Activated CD4-positive, alpha-beta T cell treated with anti-CD3 and anti-CD28 coated beads, Interleukin-2, amount 50 U/mL, for 1 hour (primary cell): ENCODE data around the gene KCNH8.
A peak's percentile ranks its signal among the peaks of the same experiment; 100 is the strongest.

Experiments
- DNase-seq: peaks from one replicate; pipeline ENCODE4 v3.0.0-alpha.2; 2020

KCNH8 gene

GRCh38 chr3:19147905-19148767, at the start of gene KCNH8:
TSS of gene KCNH8 (plus strand) at chr3:19148510. CDS start at chr3:19148720, 210 bp downstream.
- DNase-seq = peak; percentile 6

GRCh38 chr3:19102654-19103290, 45.5 kb upstream of the KCNH8 start:
- DNase-seq = peak; percentile 26

- no peak for DNase-seq
These were observed 44.8 kb upstream of the KCNH8 start for GRCh38 chr3:19103510-19103909.

- no peak for DNase-seq
These were observed 43.9 kb upstream of the KCNH8 start for GRCh38 chr3:19104459-19104858.

- no peak for DNase-seq
These were observed 42.5 kb upstream of the KCNH8 start for GRCh38 chr3:19105826-19106225.

GRCh38 chr3:19106307-19106706, 42.0 kb upstream of the KCNH8 start:
- DNase-seq = no peak

- no peak for DNase-seq
These were observed 40.6 kb upstream of the KCNH8 start for GRCh38 chr3:19107719-19108118.

GRCh38 chr3:19110335-19110895, 37.9 kb upstream of the KCNH8 start:
- DNase-seq = no peak

GRCh38 chr3:19114461-19114860, 33.8 kb upstream of the KCNH8 start:
- no peak for DNase-seq

- DNase-seq = no peak
These were observed 32.1 kb upstream of the KCNH8 start for GRCh38 chr3:19116239-19116638.

GRCh38 chr3:19124752-19125151, 23.6 kb upstream of the KCNH8 start:
- DNase-seq = no peak

GRCh38 chr3:19139863-19140262, 8.4 kb upstream of the KCNH8 start:
- no peak for DNase-seq

GRCh38 chr3:19146685-19147650, 1.3 kb upstream of the KCNH8 start:
- DNase-seq = peak; percentile 55

- DNase-seq = no peak
These were observed 420 bp downstream of the KCNH8 start for GRCh38 chr3:19148768-19149091.

GRCh38 chr3:19149368-19149767, 1.1 kb downstream of the KCNH8 start:
- peak; percentile 16 for DNase-seq

- DNase-seq = no peak
These were observed 2.9 kb downstream of the KCNH8 start for GRCh38 chr3:19151171-19151570.

- DNase-seq = no peak
These were observed 6.5 kb downstream of the KCNH8 start for GRCh38 chr3:19154693-19155250.

GRCh38 chr3:19155375-19155774, 7.1 kb downstream of the KCNH8 start:
- DNase-seq = no peak

GRCh38 chr3:19159966-19160635, 11.8 kb downstream of the KCNH8 start:
- DNase-seq = no peak

GRCh38 chr3:19165654-19166053, 17.3 kb downstream of the KCNH8 start:
- DNase-seq = no peak

- DNase-seq = no peak
These were observed 23.5 kb downstream of the KCNH8 start for GRCh38 chr3:19171794-19172193.

- no peak for DNase-seq
These were observed 25.6 kb downstream of the KCNH8 start for GRCh38 chr3:19173945-19174344.
